ENCODE data around the gene SLC11A2. TPM values are rescaled to one million over a fixed set of nuclear protein-coding genes. Genes with fewer than 3 reads are reported as not detected.

The SLC11A2 gene
- total RNA-seq, 1 donor from 2014 or later: 42.9 TPM

DNA sequence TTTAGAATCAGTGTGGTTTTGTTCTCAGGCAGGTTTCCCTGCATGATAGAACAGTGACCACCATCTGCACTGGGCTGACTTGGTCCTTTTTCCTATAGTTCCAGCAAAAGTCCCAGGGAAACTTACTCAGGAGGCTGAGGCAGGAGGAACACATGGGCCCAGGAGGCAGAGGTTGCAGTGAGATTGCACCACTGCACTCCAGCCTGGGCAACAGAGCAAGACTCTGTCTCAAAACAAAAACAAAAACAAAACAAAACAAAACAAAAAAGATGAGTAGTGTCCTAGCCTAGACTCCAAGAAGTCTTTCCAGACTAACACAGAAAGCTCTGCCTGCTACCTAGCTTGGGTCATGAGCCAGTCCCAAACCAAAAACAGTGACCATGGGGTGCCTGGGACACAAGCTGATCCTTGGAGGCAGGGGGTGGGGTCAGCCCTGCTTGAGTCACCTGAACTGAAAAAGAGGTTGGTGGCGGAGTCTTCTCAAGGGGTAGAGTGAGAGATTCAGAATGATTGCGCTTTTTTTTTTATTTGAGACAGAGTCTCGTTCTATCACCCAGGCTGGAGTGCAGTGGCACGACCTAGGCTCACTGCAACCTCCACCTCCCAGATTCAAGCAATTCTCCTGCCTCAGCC, 7.4 kb upstream of the SLC11A2 start:
- H3K4me3 ChIP-seq (ENCODE audit: low read depth, low read length): no peak overlapping the region
- no peak for DNase-seq (ENCODE audit: low read depth)
- no peaks in the 10 kb centered on the region for H3K27me3 ChIP-seq (ENCODE audit: control insufficient read depth, insufficient read depth, low read length)
- FAIRE-seq: no peak
- TF ChIP-seq, protein P1, sequence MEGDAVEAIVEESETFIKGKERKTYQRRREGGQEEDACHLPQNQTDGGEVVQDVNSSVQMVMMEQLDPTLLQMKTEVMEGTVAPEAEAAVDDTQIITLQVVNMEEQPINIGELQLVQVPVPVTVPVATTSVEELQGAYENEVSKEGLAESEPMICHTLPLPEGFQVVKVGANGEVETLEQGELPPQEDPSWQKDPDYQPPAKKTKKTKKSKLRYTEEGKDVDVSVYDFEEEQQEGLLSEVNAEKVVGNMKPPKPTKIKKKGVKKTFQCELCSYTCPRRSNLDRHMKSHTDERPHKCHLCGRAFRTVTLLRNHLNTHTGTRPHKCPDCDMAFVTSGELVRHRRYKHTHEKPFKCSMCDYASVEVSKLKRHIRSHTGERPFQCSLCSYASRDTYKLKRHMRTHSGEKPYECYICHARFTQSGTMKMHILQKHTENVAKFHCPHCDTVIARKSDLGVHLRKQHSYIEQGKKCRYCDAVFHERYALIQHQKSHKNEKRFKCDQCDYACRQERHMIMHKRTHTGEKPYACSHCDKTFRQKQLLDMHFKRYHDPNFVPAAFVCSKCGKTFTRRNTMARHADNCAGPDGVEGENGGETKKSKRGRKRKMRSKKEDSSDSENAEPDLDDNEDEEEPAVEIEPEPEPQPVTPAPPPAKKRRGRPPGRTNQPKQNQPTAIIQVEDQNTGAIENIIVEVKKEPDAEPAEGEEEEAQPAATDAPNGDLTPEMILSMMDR (IDR thresholded peaks at IDR 0.05; ENCODE audit: insufficient read depth, low read length, severe bottlenecking): no peak
- no peaks in the 10 kb centered on the region for H3K36me3 ChIP-seq (ENCODE audit: control insufficient read depth, insufficient read depth, low read length)

DNA sequence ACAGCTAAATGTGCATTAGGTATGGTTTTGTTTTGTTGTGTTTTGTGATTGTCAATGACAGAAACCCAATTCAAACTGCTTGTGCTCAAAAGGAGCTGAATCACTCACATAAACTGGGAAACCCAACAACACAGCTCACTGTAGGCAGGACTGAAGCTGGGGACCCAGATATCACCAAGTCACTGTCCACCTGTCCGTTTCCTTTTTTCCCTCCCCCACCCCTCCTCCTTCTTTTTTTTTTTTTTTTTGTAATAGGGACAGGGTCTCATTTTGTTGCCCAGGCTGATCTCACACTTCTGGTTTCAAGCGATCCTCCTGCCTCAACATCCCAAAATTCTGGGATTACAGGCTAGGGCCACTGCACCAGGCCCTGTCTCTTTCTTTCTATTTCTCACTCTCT, 6.9 kb upstream of the SLC11A2 start:
- no peak overlapping the region for H3K4me3 ChIP-seq (ENCODE audit: low read depth, low read length)
- TF ChIP-seq, protein P1 (IDR thresholded peaks at IDR 0.05; ENCODE audit: insufficient read depth, low read length, severe bottlenecking): no peak
- no peak for FAIRE-seq

DNA sequence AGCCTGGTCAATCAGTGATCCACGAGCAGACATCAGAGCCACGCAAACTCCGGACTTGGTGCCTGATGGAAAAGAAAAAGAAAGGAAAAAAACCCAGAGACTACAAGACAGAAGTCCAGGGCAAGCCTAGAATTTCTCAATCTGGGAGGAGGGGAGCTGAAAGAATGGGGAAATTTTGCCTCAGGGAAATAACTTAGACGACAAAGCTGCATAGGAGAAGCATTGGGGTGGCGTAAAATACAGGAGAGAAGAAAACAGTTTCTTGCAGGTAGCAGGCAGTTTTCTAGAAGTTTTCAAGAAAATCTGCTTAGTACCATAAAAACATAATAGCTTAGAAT, 2.6 kb upstream of the SLC11A2 start:
- FAIRE-seq (no peak), DNase-seq (ENCODE audit: low read depth) (peak; percentile 69)
- TF ChIP-seq, protein P1 (IDR thresholded peaks at IDR 0.05; ENCODE audit: insufficient read depth, low read length, severe bottlenecking): no peak
- H3K36me3 ChIP-seq (ENCODE audit: control insufficient read depth, insufficient read depth, low read length): no peaks in the 10 kb centered on the region
- H3K27me3 ChIP-seq (ENCODE audit: control insufficient read depth, insufficient read depth, low read length): no peaks in the 10 kb centered on the region
- H3K4me3 ChIP-seq (ENCODE audit: low read depth, low read length): peak overlapping the region; percentile 19

More for the DNA sequence above, 6.9 kb upstream of the SLC11A2 start:
- H3K27me3 ChIP-seq (ENCODE audit: control insufficient read depth, insufficient read depth, low read length): no peaks in the 10 kb centered on the region
- no peaks in the 10 kb centered on the region for H3K36me3 ChIP-seq (ENCODE audit: control insufficient read depth, insufficient read depth, low read length)
- no peak for DNase-seq (ENCODE audit: low read depth)

DNA sequence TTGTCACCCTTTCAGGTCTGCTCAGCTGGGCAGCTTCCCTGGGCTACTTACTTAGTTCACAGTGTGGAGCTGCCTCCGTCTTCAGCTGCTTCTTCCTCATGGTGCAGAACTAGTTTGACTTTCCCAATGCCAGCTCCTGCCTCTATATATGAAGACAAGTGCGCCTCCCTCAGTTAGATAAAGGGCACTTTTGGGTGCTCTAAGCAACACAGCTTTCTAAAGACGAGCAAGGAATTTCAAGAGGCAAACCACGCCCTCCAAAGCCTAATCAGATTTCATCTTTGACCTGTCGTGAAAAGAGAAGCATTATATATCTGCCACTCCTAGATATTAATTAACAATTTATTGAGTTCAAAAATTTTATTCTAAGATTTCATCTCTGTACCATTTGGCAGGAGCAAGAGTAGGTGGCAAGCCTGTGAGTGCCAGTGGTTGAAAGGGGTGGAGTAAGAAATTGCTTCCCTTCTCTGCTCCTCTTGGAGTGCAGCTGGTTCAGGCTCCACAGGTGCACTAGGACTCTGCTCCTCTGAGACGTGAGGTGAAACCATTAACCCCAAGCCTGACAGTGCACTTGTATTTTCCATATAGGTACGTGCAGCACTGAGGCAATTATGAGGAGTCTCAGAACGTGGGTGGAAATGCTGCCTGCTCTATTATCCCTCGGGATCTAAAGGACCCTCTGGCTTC, 2.1 kb upstream of the SLC11A2 start:
- H3K27me3 ChIP-seq (ENCODE audit: control insufficient read depth, insufficient read depth, low read length): no peaks in the 10 kb centered on the region
- FAIRE-seq (no peak), DNase-seq (ENCODE audit: low read depth) (peak; percentile 68)
- no peaks in the 10 kb centered on the region for H3K36me3 ChIP-seq (ENCODE audit: control insufficient read depth, insufficient read depth, low read length)
- peak overlapping the region; percentile 19 for H3K4me3 ChIP-seq (ENCODE audit: low read depth, low read length)
- TF ChIP-seq, protein P1 (IDR thresholded peaks at IDR 0.05; ENCODE audit: insufficient read depth, low read length, severe bottlenecking): peak; percentile 53

DNA sequence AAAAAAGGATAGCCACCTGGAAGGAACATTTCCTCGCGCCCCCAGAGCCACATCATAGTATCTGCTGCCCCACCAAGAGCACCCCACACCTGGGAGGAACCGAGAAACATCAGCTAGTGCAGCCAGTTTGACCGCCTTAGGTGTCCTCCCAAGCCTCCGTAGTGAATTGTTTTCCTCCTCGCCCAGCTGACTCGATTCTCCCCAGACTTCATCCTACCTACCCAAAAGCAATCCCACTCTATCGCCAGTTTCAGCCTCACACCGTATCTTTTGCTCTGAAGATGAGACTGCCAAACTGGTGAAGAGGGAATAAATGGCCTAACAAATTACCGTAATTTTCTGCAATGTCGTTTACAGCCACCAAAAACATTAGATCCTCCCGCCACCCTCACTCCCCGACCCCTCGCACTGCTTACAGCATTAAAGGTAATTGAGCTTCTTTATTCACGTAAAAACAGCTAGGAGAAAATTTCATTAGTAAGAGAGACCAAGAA, 1.2 kb upstream of the SLC11A2 start:
- no peak for FAIRE-seq
- Histone ChIP-seq H3K36me3 (ENCODE audit: control insufficient read depth, insufficient read depth, low read length) (no peaks in the 10 kb centered on the region), H3K4me3 (ENCODE audit: low read depth, low read length) (no peak overlapping the region), H3K27me3 (ENCODE audit: control insufficient read depth, insufficient read depth, low read length) (no peaks in the 10 kb centered on the region)
- DNase-seq (ENCODE audit: low read depth): no peak
- TF ChIP-seq, protein P1 (IDR thresholded peaks at IDR 0.05; ENCODE audit: insufficient read depth, low read length, severe bottlenecking): no peak
